GM23248 (cell line): ENCODE data around the gene RAB15.

ENCODE experiments used
- EZH2 ChIP-seq: fragments of 200-600 bp; sonication (generic); IDR thresholded peaks from 2 replicates; pipeline ENCODE4 v1.6.1; 2018; ENCODE audit warnings: antibody characterized with exemption, mild to moderate bottlenecking; ENCODE audit not compliant: insufficient read depth, poor library complexity, severe bottlenecking
- EZH2phosphoT487 ChIP-seq: fragments of 200-600 bp; sonication (generic); IDR thresholded peaks from 2 replicates; pipeline ENCODE4 v1.6.1; 2018; ENCODE audit warnings: antibody characterized with exemption, moderate library complexity, mild to moderate bottlenecking, low read depth; ENCODE audit not compliant: insufficient read depth

- TF ChIP-seq EZH2 (no peak), EZH2phosphoT487 (no peak)
Measured at GRCh38 chr14:64940336-64940910, 31.7 kb downstream of the RAB15 start.
